Heart left ventricle (tissue), 13 donors: Measurements from ENCODE around the gene PCCA.
"Not testable (repeated sequence)": the region's sequence is repeated elsewhere in the genome, so short reads cannot be mapped to it uniquely, and the experiment has no call there.

Source experiments
- CTCF ChIP-seq, 12 donors: fragments of 200-600 bp; sonication (generic) in 4 of 12; IDR thresholded peaks; one replicate each; pipeline versions ENCODE4 v1.5.0 to v1.8.0; 2018 to 2022; ENCODE audit warnings: antibody characterized with exemption in 12 of 12, mild to moderate bottlenecking in 5 of 12
- POLR2A ChIP-seq, 2 donors: fragments of 450-650 bp; IDR thresholded peaks; one replicate each; pipeline ENCODE4 v1.6.1; 2017; ENCODE audit warnings: antibody characterized with exemption in 2 of 2, mild to moderate bottlenecking in 2 of 2, moderate library complexity in 2 of 2
- donor health status: ischemic (EF 13 %, LVEDD 7.1; RV severe dilation, severe dysfunction).
- donor health status: DM: no; HTN: yes; CAD: no.
- donor health status: DM: no; HTN: no; CAD: no.
- donor health status: ischemic (EF 25% LVEDD 6.9; RV normal size, moderate dysfunction).
- donor health status: ischemic (EF 25% LVEDD 5.7; RV mildly dilated, moderate dysfunction).
- donor health status: ischemic (EF 35%, LVEDD 5.7; RV mildly dilated, moderate dysfunction).
- donor health status: nonischemic (EF 11% LVEDD 7.7; RV severe dilation, severe dysfunction).
- donor health status: DM: yes; HTN: yes; CAD: no.
- donor health status: PGD.
- donor health status: ischemic (EF 29% LVEDD 5.4; RV normal size, mild dysfunction).
- donor health status: nonischemic (EF 23%, LVEDD 6.1; RV moderate dilation, normal function).

GRCh38 chr13:100174455-100174854 lies 85.6 kb downstream of the PCCA start:
- not testable (repeated sequence) for TF ChIP-seq CTCF, POLR2A (IDR thresholded peaks at IDR 0.05)
